Ramos (cell line): ENCODE data around the gene DHRSX.

Experiments used
- in situ Hi-C: fragments of 300-500 bp; cut with MboI; formaldehyde crosslinking; loops from one replicate; pipeline ENCODE4 v1.14.3; 2022; ENCODE audit warnings: low sequenced_read_pairs; ENCODE audit not compliant: unreplicated experiment

DHRSX gene

GRCh38 chrX:2501559-2502102 is 855 bp upstream of the DHRSX start:
- in situ Hi-C loops = loop anchor here (25.0 kb wide), 1 partner anchor 1039 kb away; the partner anchor contains the start of gene ASMTL

- in situ Hi-C loops = loop anchor here (25.0 kb wide), 1 partner anchor 1038 kb away; the partner anchor contains the start of gene ASMTL
Measured at GRCh38 chrX:2500091-2500802, 529 bp downstream of the DHRSX start.

GRCh38 chrX:2499507-2499906 is 1.3 kb downstream of the DHRSX start:
- in situ Hi-C loops = no loop called here

- in situ Hi-C loops = no loop called here
Measured at GRCh38 chrX:2498781-2499302, 1.9 kb downstream of the DHRSX start.

- in situ Hi-C loops = no loop called here
Measured at GRCh38 chrX:2497961-2498780, 2.6 kb downstream of the DHRSX start.

- in situ Hi-C loops = no loop called here
Measured at GRCh38 chrX:2495595-2495994, 5.2 kb downstream of the DHRSX start.

GRCh38 chrX:2492531-2493218 is 8.1 kb downstream of the DHRSX start:
- in situ Hi-C loops = no loop called here

- in situ Hi-C loops = no loop called here
Measured at GRCh38 chrX:2490634-2491033, 10.1 kb downstream of the DHRSX start.

GRCh38 chrX:2489446-2490445 is 11.0 kb downstream of the DHRSX start:
- in situ Hi-C loops = no loop called here

- in situ Hi-C loops = no loop called here
Measured at GRCh38 chrX:2488621-2489285, 12.0 kb downstream of the DHRSX start.

- in situ Hi-C loops = no loop called here
Measured at GRCh38 chrX:2487366-2487765, 13.4 kb downstream of the DHRSX start.

- in situ Hi-C loops = no loop called here
Measured at GRCh38 chrX:2486476-2487133, 14.2 kb downstream of the DHRSX start.

- in situ Hi-C loops = no loop called here
Measured at GRCh38 chrX:2485789-2486345, 14.9 kb downstream of the DHRSX start.

GRCh38 chrX:2484721-2485648 is 15.8 kb downstream of the DHRSX start:
- in situ Hi-C loops = no loop called here

GRCh38 chrX:2484256-2484655 is 16.5 kb downstream of the DHRSX start:
- in situ Hi-C loops = no loop called here

GRCh38 chrX:2483398-2484060 is 17.2 kb downstream of the DHRSX start:
- in situ Hi-C loops = no loop called here
